ENCODE results near the gene FCGR2B. TPM values are rescaled to one million over a fixed set of nuclear protein-coding genes. Genes with fewer than 3 reads are reported as not detected.
"Not testable (repeated sequence)": the region's sequence is repeated elsewhere in the genome, so short reads cannot be mapped to it uniquely, and the experiment has no call there.

Gene FCGR2B
- total RNA-seq = 10 to 100 TPM in 2 of 4 donors, 1 to 10 TPM in 2; 4.1 to 12.0 (median 7.7) TPM

DNA sequence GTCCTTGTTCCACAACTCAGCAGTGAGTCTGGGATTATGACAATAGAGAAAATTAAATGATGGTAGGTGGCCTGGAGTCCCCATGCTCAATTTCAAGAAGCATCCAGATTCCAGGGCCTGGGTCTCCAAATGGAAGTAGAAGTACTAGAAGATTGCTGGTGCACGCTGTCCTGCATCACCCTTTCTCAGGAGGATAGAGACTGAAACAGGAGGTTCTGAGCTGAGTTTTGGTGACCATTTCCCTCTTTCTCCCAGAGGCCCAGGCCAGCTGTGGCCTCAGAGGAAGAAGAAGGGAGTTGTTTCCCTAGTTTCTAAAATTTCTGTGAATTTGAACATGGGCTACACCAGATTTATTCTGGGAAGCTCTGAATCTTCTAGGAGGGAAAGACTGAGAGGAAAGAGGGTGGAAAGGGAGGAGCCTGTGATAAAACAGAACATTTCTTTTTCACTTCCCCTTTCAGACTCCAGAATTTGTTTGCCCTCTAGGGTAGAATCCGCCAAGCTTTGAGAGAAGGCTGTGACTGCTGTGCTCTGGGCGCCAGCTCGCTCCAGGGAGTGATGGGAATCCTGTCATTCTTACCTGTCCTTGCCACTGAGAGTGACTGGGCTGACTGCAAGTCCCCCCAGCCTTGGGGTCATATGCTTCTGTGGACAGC is at the start of gene FCGR2B:
FCGR2B (plus strand) TSS at position 460 of the 656 bp plus-strand sequence; CDS start at position 559, 99 bp downstream.
- intact Hi-C loops (cut with DNase I); H3K27me3 ChIP-seq; H3K4me1 ChIP-seq; DNase-seq; H3K36me3 ChIP-seq; H3K9me3 ChIP-seq; H3K27ac ChIP-seq; H3K4me3 ChIP-seq (replicated peaks in 1 of 3): not testable (repeated sequence)
- WGBS, 2 donors = no CpG with 5 or more reads among the region's 4 CpGs

DNA sequence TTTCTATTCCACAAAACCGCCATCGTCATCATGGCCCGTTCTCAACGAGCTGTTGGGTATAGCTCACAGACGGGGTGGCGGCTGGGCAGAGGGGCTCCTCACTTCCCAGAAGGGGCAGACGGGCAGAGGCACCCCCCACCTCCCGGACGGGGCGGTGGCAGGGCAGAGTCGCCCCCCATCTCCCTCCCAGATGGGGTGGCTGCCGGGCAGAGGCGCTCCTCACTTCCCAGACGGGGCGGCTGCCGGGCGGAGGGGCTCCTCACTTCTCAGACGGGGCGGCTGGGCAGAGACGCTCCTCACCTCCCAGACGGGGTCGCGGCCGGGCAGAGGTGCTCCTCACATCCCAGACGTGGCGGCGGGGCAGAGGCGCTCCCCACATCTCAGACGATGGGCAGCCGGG is 46.5 kb upstream of the FCGR2B start:
- H3K4me1 ChIP-seq; DNase-seq; H3K27me3 ChIP-seq; intact Hi-C loops (cut with DNase I); H3K9me3 ChIP-seq; H3K27ac ChIP-seq; H3K4me3 ChIP-seq (replicated peaks in 1 of 3); H3K36me3 ChIP-seq: not testable (repeated sequence)
- 83 to 91% methylated on average over 11 to 20 of the region's 30 CpGs for WGBS, 2 donors

DNA sequence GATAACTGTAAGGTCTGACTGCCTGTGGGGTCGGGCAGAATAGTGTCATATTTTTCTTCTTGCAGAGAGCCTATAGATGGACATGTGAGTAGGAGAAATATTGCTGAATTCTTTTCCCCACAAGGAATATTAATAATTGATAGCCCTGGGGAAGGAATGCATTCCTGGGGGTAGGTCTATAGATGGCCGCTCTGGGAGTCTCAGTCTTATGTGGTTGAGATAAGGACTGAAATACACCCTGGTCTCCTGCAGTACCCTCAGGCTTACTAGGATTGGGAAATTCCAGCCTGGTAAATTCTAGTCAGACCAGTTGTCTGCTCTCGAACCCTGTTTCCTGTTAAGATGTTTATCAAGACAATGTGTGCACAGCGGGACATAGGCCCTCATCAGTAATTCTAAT is 44.4 kb upstream of the FCGR2B start:
- H3K4me3 ChIP-seq (replicated peaks in 1 of 3); DNase-seq; H3K27ac ChIP-seq; intact Hi-C loops (cut with DNase I); H3K9me3 ChIP-seq; H3K27me3 ChIP-seq; H3K4me1 ChIP-seq; H3K36me3 ChIP-seq: not testable (repeated sequence)
- 91 to 96% methylated on average over 4 of the region's 4 CpGs for WGBS, 2 donors

DNA sequence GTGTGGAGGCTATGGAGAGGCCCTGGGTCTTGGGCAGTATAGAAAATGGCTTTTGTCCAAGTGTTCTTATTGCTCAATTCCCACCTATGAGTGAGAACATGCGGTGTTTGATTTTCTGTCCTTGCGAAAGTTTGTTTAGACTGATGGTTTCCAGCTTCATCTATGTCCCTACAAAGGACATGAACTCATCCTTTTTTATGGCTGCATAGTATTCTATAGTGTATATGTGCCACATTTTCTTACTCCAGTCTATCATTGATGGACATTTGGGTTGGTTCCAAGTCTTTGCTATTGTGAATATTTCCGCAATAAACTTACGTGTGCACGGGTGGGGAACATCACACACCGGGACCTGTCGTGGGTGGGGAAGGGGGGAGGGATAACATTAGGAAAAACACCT is 42.5 kb upstream of the FCGR2B start:
- WGBS, 2 donors = 91 to 92% methylated on average over 7 of the region's 7 CpGs
- H3K9me3 ChIP-seq; intact Hi-C loops (cut with DNase I); H3K27me3 ChIP-seq; DNase-seq; H3K27ac ChIP-seq; H3K36me3 ChIP-seq; H3K4me3 ChIP-seq (replicated peaks in 1 of 3); H3K4me1 ChIP-seq: not testable (repeated sequence)

DNA sequence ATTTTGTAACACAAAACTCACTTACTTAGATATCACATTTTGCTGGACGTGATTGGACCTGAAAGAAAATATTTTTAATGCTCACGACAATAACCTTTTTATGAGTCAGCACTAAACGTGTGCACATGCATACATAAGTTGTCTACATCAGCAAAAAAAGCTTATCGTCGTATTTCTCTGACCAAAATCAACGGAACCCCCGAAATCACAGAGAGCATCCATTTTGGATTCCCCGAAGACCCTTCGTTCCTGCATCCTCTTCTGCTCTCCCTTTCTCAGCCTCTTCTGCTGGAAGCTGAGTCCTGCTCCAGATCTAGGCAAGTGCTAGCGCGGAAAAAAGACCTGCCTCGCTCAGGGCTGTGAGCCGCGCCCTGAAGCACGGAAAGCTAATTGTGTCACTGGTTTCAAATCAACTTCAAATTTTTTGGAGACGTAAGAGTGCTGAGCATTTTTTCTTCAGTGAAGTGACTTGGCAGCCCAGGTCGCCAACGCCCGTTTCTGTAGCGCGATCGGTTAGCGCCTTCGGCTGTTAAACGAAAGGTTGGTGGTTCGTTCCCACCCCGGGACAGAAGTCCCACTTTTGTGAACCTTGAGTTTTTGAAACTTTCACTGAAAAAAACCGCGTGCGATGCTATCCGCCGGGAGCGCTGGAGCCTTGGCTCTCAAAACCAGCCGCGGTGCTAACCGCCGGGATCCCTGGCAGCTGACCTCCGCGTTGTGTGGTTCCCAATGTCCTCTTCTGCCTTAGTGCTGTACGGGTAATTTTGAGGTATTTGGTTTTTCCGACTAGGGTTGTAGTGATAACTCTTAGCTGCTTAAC is 41.6 kb upstream of the FCGR2B start:
- H3K36me3 ChIP-seq; H3K27me3 ChIP-seq; H3K9me3 ChIP-seq; H3K27ac ChIP-seq; H3K4me1 ChIP-seq; intact Hi-C loops (cut with DNase I): not testable (repeated sequence)
- DNase-seq = peak; percentile 18 to 38
- 3 to 4% methylated on average over 23 to 40 of the region's 41 CpGs for WGBS, 2 donors
- peak overlapping the region in 1 of 3 donors; percentile 12 for H3K4me3 ChIP-seq (replicated peaks in 1 of 3)

DNA sequence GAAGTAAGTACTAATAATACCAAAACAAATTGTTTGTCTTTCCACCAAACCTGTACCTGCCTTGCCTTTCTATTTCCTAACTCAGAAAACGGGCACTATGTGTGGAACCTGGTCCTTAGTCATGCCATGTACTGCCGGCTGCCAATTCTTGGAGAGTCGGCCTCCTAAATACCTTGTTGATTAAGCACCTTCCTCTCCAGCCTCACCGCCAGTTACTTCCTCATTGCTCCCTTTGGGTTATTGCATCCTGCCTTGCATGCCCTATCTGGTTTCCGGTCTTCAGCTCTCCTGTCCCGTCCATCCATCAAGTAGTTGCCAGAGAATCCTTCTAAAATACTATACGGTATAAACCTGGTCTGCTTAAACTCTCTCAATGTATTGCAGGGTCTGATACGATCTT is 40.9 kb upstream of the FCGR2B start:
- H3K4me3 ChIP-seq (replicated peaks in 1 of 3); intact Hi-C loops (cut with DNase I); H3K27ac ChIP-seq; DNase-seq; H3K36me3 ChIP-seq; H3K4me1 ChIP-seq; H3K27me3 ChIP-seq; H3K9me3 ChIP-seq: not testable (repeated sequence)
- 58 to 68% methylated on average over 8 of the region's 8 CpGs for WGBS, 2 donors

DNA sequence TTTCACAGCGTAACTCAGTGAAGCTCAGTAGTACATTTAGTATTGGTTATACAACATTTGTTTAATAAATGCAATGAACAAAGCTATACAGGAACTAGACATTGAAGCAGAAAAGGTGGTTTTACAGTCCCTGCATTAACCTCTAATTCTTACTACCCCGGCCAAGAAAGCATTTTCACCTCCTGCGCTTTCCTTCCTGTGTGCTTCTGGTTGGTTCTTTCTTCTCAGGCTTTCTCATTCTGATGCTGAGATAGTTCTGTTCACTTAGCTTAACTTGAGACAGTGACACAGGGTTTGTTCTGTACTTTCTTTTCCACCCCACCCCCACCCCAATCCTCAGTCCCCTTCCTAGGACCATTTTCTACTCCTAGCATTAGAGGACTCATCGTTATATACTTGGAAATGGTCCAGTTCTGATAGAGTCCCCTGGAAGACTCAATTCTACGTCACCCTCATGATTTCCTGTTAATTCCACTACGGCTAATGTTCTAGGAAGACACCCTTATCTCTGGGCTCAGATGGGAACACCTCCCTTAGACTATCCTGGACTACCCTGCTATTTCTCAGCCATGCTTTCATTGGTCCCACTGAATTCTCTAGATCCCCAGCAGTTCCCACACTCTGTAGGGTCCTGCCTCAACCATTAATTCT is 39.4 kb upstream of the FCGR2B start:
- H3K27ac ChIP-seq; H3K36me3 ChIP-seq; H3K27me3 ChIP-seq; H3K4me1 ChIP-seq; DNase-seq; intact Hi-C loops (cut with DNase I); H3K9me3 ChIP-seq; H3K4me3 ChIP-seq (replicated peaks in 1 of 3): not testable (repeated sequence)
- 70 to 72% methylated on average over 5 to 6 of the region's 6 CpGs for WGBS, 2 donors

GRCh38 chr1:161624605-161625004 is 38.3 kb upstream of the FCGR2B start:
- WGBS, 2 donors = 100% methylated on average over 1 of the region's 1 CpG

GRCh38 chr1:161626445-161627146 is 36.3 kb upstream of the FCGR2B start:
- H3K4me1 ChIP-seq; intact Hi-C loops (cut with DNase I); H3K27me3 ChIP-seq; H3K27ac ChIP-seq; H3K9me3 ChIP-seq; DNase-seq; H3K36me3 ChIP-seq; H3K4me3 ChIP-seq (replicated peaks in 1 of 3): not testable (repeated sequence)
- WGBS, 2 donors = 77 to 84% methylated on average over 8 to 9 of the region's 10 CpGs

More at GRCh38 chr1:161624605-161625004, 38.3 kb upstream of the FCGR2B start:
- H3K36me3 ChIP-seq; H3K4me1 ChIP-seq; H3K27me3 ChIP-seq; H3K4me3 ChIP-seq (replicated peaks in 1 of 3); DNase-seq; H3K9me3 ChIP-seq; H3K27ac ChIP-seq; intact Hi-C loops (cut with DNase I): not testable (repeated sequence)

GRCh38 chr1:161630128-161630742 is 32.7 kb upstream of the FCGR2B start:
- intact Hi-C loops (cut with DNase I); H3K9me3 ChIP-seq; H3K4me3 ChIP-seq (replicated peaks in 1 of 3); H3K27me3 ChIP-seq; H3K27ac ChIP-seq; H3K36me3 ChIP-seq; DNase-seq; H3K4me1 ChIP-seq: not testable (repeated sequence)
- 100% methylated on average over 1 of the region's 2 CpGs for WGBS, 2 donors

All from thyroid gland (tissue), 4 donors.